ENCODE data around the gene FASN. TPM values are rescaled to one million over a fixed set of nuclear protein-coding genes. Genes with fewer than 3 reads are reported as not detected.

FASN gene
- total RNA-seq, 1 experiment from 2014 or later: 433 TPM

DNA sequence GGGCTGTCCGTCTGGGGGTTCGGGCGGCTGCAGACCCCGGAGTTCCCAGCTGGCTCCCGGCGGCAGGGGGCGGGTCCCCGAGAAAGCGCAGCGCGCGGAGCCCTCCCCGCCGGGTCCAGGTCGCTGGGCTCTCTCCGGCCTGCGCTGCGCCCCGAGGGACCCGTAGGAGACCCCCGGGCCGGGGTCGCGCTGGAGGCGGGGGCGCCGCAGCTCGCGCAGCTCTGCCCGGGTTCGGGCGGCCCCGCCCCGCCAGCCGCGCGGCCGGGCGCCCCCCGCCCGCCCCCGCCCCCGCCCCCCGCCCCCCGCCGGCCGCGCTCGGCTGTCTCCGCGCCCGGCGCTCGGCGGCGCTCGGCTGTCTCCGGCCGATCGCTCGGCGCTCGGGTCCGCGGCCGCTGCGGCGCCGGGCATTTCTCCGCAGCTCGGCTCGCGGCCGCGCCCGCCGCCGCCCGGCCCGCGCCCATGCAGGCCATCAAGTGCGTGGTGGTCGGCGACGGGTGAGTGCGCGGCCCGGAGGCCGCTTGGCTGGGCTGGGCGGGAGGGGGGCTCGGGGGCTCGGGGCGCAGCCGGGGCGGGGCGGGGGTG lies 66.6 kb downstream of the FASN start, which contains the start of gene RAC3:
TSS of gene RAC3 (plus strand) at position 376 of the 582 bp plus-strand sequence. CDS start at position 460, 84 bp downstream.
- Histone ChIP-seq H2BK120ac (ENCODE audit: low read depth, low read length, poor library complexity, severe bottlenecking) (no peak within 1 kb of the TSS), H3K27ac (ENCODE audit: insufficient read length, low read depth, low read length) (no peak within 1 kb of the TSS), H2BK12ac (ENCODE audit: insufficient read length, low read depth, low read length) (no peak within 1 kb of the TSS), H4K20me1 (ENCODE audit: control insufficient read depth, insufficient read depth, insufficient read length) (no peaks in the 10 kb centered on the region), H3K79me1 (ENCODE audit: insufficient read depth, low read depth, low read length, poor library complexity, severe bottlenecking) (no peaks in the 10 kb centered on the region), H3K79me2 (ENCODE audit: insufficient read depth, low read length) (no peaks in the 10 kb centered on the region), H3K23me2 (ENCODE audit: insufficient read length, low read depth, low read length, poor library complexity, severe bottlenecking) (peaks cover 8% of the 10 kb centered on the region), H3K4ac (ENCODE audit: low read depth, low read length) (no peak within 1 kb of the TSS), H2BK15ac (ENCODE audit: low read depth, low read length) (no peak within 1 kb of the TSS), H4K5ac (ENCODE audit: insufficient read length, low read depth, low read length) (no peak within 1 kb of the TSS), H3T11ph (ENCODE audit: low read length) (no peak within 1 kb of the TSS), H3K9ac (ENCODE audit: extremely low read depth, insufficient read length, low read length) (peak within 1 kb of the TSS; percentile 55), H3K18ac (ENCODE audit: insufficient read length, low read depth, low read length) (peak within 1 kb of the TSS; percentile 7), H3K14ac (ENCODE audit: insufficient read depth, low read length) (peak within 1 kb of the TSS; percentile 66; the same call in 1 of the 2 replicates), H2BK5ac (ENCODE audit: insufficient read length, low read length) (no peak within 1 kb of the TSS), H4K8ac (replicated peaks; ENCODE audit: insufficient read length, low read depth, low read length) (no peak within 1 kb of the TSS), H2AK5ac (ENCODE audit: insufficient read length, low read length) (no peak within 1 kb of the TSS), H3K4me2 (ENCODE audit: insufficient read depth, insufficient read length, low read length) (peak within 1 kb of the TSS; percentile 65), H2AFZ (ENCODE audit: low read length) (no peak within 1 kb of the TSS), H3K4me1 (ENCODE audit: insufficient read depth, low read length) (no peaks in the 10 kb centered on the region), H3K23ac (ENCODE audit: insufficient read length, low read depth, low read length) (no peak within 1 kb of the TSS), H3K9me3 (ENCODE audit: control insufficient read depth, low read depth, low read length) (no peaks in the 10 kb centered on the region), H2BK20ac (ENCODE audit: low read depth, low read length, poor library complexity, severe bottlenecking) (no peak within 1 kb of the TSS), H4K91ac (ENCODE audit: insufficient read length, low read depth, low read length) (no peak within 1 kb of the TSS), H3K56ac (ENCODE audit: insufficient read length, low read depth, low read length) (no peak within 1 kb of the TSS), H3K27me3 (ENCODE audit: insufficient read depth, low read length) (no peaks in the 10 kb centered on the region; the same call in 1 of the 2 replicates)
- no CpG with 5 or more reads among the region's 96 CpGs for WGBS (ENCODE audit: extremely low coverage, insufficient read length, low lambda C conversion rate)
- Mint-ChIP-seq H3K36me3 (ENCODE audit: insufficient read depth in 1 of 3, low read depth in 3 of 3) (peaks cover 8 to 24% (median 16%) of the 10 kb centered on the region in 3 experiments; a peak in 6 of 7 replicates), H3K27me3 (ENCODE audit: low read depth) (peaks cover 2% of the 10 kb centered on the region; the same call in 1 of the 2 replicates), H3K4me1 (peaks cover 2 to 19% of the 10 kb centered on the region in 2 experiments), H3K9me3 (no peaks in the 10 kb centered on the region), H3K4me3 (peak within 1 kb of the TSS; percentile 63 to 81), H3K27ac (no peak within 1 kb of the TSS)
- no peak for DNase-seq
- TF ChIP-seq, protein P1, sequence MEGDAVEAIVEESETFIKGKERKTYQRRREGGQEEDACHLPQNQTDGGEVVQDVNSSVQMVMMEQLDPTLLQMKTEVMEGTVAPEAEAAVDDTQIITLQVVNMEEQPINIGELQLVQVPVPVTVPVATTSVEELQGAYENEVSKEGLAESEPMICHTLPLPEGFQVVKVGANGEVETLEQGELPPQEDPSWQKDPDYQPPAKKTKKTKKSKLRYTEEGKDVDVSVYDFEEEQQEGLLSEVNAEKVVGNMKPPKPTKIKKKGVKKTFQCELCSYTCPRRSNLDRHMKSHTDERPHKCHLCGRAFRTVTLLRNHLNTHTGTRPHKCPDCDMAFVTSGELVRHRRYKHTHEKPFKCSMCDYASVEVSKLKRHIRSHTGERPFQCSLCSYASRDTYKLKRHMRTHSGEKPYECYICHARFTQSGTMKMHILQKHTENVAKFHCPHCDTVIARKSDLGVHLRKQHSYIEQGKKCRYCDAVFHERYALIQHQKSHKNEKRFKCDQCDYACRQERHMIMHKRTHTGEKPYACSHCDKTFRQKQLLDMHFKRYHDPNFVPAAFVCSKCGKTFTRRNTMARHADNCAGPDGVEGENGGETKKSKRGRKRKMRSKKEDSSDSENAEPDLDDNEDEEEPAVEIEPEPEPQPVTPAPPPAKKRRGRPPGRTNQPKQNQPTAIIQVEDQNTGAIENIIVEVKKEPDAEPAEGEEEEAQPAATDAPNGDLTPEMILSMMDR (conservative IDR thresholded peaks at IDR 0.05): no peak

All from H9 (cell line).